ENCODE data around the gene CAVIN2. TPM values are rescaled to one million over a fixed set of nuclear protein-coding genes. Genes with fewer than 3 reads are reported as not detected.

CAVIN2 gene
- total and polyA plus RNA-seq, 2 donors: 4.3 to 8.2 TPM

DNA sequence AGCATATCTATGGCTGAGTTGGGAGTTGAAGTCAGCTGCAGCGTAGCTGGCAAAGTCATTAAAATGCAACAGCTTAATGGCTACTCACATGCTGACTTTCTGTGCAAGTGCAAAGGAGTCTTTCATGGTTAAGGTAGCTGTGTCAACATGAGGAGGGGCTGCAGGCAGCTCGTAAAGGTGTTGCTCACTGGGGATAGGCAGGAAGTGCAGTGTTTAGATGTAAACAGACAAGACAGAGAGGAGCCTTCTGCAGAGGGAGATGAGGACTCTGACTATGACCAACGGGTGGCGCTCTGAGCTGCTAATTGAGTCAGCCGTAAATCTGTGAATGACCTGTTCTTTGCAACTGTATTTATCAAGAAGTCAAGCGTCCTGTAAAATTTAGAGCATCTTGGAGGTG lies 22.3 kb upstream of the CAVIN2 start:
- 88% methylated on average over 6 of the region's 6 CpGs for WGBS
- Histone ChIP-seq H3K27ac (ENCODE audit: low read depth in 1 of 2, low read length in 1 of 2) (no peak overlapping the region), H3K9me3 (ENCODE audit: control insufficient read depth in 2 of 2, insufficient read depth in 1 of 2, low read length in 1 of 2) (no peaks in the 10 kb centered on the region), H3K4me3 (ENCODE audit: low read length in 2 of 2) (no peak overlapping the region), H3K27me3 (ENCODE audit: control insufficient read depth in 2 of 2, insufficient read depth in 1 of 2, low read length in 1 of 2) (no peaks in the 10 kb centered on the region), H3K36me3 (ENCODE audit: control insufficient read depth in 2 of 2, insufficient read depth in 2 of 2, low read length in 1 of 2) (no peaks in the 10 kb centered on the region), H3K4me1 (ENCODE audit: control insufficient read depth in 2 of 2, insufficient read depth in 2 of 2, low read length in 2 of 2) (no peaks in the 10 kb centered on the region)
- no peak for DNase-seq (ENCODE audit: low read depth in 6 of 9, low spot score in 9 of 9)

DNA sequence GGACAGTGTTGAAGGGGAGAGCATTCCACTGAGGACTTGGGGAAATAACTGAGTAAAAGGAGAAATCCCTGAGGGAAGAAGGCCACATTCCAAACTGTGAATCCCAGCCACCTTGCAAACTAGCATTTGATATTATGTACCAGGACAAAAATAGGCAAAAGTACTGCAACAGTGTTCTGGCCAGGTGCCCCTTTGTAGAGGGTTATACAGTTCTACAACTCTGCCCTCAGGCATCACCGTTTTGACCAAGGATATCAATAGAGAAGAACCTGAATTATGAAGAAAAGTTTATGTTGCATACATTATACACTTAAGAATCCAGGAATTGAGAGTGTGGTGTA lies 20.6 kb upstream of the CAVIN2 start:
- 88% methylated on average over 1 of the region's 1 CpG for WGBS

DNA sequence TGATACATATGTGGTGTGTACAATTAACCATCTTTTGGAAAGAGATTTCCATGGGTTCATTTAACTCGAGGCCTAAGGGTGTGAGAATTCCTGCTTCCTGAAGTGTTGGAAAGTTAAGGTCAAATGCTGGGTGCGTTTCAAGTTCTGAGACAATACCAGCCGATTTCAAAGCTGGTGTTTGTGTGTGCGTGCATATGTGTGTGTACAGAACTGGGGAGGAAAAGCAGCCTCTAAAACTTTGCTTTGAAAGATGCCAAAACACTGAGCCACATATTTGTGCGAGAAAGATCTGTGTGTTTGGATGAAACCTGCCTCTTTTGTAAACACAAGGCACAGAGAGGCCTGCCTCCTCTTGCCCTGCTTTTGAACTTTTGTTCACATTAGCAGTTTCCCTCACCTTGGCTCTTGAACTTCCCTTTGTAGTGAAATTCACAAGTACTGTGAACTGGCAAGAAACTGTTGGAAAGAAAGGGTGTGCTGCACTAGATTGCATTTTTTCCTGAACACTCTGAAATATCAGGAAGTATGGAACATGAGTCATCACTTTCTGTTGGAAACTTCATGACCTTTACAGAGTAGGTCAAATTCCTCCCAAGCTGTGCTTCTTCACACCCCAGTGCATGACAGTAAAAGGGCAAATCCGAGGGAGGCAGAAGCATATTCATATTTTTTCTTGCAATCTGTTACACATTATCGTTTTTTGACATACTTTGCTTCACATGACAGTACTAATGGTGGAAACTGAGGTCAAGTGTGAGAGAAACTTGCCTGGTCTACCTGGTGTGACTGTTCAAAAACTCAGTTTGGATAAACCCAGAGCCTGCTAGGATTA lies 20.0 kb upstream of the CAVIN2 start:
- Histone ChIP-seq H3K4me1 (ENCODE audit: control insufficient read depth in 2 of 2, insufficient read depth in 2 of 2, low read length in 2 of 2) (no peaks in the 10 kb centered on the region), H3K4me3 (ENCODE audit: low read length in 2 of 2) (no peak overlapping the region), H3K27ac (ENCODE audit: low read depth in 1 of 2, low read length in 1 of 2) (peak overlapping the region; percentile 4 to 37), H3K27me3 (ENCODE audit: control insufficient read depth in 2 of 2, insufficient read depth in 1 of 2, low read length in 1 of 2) (no peaks in the 10 kb centered on the region), H3K9me3 (ENCODE audit: control insufficient read depth in 2 of 2, insufficient read depth in 1 of 2, low read length in 1 of 2) (no peaks in the 10 kb centered on the region), H3K36me3 (ENCODE audit: control insufficient read depth in 2 of 2, insufficient read depth in 2 of 2, low read length in 1 of 2) (no peaks in the 10 kb centered on the region)
- 85% methylated on average over 7 of the region's 7 CpGs for WGBS
- peak in 1 of 9 donors; percentile 10 for DNase-seq (ENCODE audit: low read depth in 6 of 9, low spot score in 9 of 9)

More for the DNA sequence above, 20.6 kb upstream of the CAVIN2 start:
- no peak for DNase-seq (ENCODE audit: low read depth in 6 of 9, low spot score in 9 of 9)
- Histone ChIP-seq H3K27ac (ENCODE audit: low read depth in 1 of 2, low read length in 1 of 2) (no peak overlapping the region), H3K36me3 (ENCODE audit: control insufficient read depth in 2 of 2, insufficient read depth in 2 of 2, low read length in 1 of 2) (no peaks in the 10 kb centered on the region), H3K4me3 (ENCODE audit: low read length in 2 of 2) (no peak overlapping the region), H3K9me3 (ENCODE audit: control insufficient read depth in 2 of 2, insufficient read depth in 1 of 2, low read length in 1 of 2) (no peaks in the 10 kb centered on the region), H3K4me1 (ENCODE audit: control insufficient read depth in 2 of 2, insufficient read depth in 2 of 2, low read length in 2 of 2) (no peaks in the 10 kb centered on the region), H3K27me3 (ENCODE audit: control insufficient read depth in 2 of 2, insufficient read depth in 1 of 2, low read length in 1 of 2) (no peaks in the 10 kb centered on the region)

DNA sequence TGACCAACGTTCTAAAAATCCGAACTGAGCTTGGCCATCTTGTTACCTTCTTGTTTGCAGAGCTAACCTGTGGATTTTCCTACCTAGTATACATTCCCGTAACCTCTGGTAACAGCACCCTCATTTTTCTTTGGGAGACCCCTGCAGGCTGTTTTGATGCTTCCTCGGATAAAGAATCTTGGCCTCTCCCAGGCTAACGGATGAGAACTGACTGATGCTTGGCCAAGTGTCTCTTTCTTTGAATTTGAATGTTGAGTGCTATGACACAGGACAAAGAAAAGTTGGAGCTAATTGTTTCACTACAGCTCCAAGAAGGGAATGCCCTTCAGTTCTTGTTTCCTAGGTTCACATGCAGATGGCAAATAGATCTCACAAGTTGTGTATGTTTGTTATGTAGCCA lies 19.3 kb upstream of the CAVIN2 start:
- WGBS: 96% methylated on average over 5 of the region's 5 CpGs
- H3K4me1 ChIP-seq (ENCODE audit: control insufficient read depth in 2 of 2, insufficient read depth in 2 of 2, low read length in 2 of 2): no peaks in the 10 kb centered on the region
- H3K9me3 ChIP-seq (ENCODE audit: control insufficient read depth in 2 of 2, insufficient read depth in 1 of 2, low read length in 1 of 2): no peaks in the 10 kb centered on the region
- H3K36me3 ChIP-seq (ENCODE audit: control insufficient read depth in 2 of 2, insufficient read depth in 2 of 2, low read length in 1 of 2): no peaks in the 10 kb centered on the region
- H3K4me3 ChIP-seq (ENCODE audit: low read length in 2 of 2): no peak overlapping the region
- H3K27me3 ChIP-seq (ENCODE audit: control insufficient read depth in 2 of 2, insufficient read depth in 1 of 2, low read length in 1 of 2): no peaks in the 10 kb centered on the region
- DNase-seq (ENCODE audit: low read depth in 6 of 9, low spot score in 9 of 9): no peak
- no peak overlapping the region for H3K27ac ChIP-seq (ENCODE audit: low read depth in 1 of 2, low read length in 1 of 2)

DNA sequence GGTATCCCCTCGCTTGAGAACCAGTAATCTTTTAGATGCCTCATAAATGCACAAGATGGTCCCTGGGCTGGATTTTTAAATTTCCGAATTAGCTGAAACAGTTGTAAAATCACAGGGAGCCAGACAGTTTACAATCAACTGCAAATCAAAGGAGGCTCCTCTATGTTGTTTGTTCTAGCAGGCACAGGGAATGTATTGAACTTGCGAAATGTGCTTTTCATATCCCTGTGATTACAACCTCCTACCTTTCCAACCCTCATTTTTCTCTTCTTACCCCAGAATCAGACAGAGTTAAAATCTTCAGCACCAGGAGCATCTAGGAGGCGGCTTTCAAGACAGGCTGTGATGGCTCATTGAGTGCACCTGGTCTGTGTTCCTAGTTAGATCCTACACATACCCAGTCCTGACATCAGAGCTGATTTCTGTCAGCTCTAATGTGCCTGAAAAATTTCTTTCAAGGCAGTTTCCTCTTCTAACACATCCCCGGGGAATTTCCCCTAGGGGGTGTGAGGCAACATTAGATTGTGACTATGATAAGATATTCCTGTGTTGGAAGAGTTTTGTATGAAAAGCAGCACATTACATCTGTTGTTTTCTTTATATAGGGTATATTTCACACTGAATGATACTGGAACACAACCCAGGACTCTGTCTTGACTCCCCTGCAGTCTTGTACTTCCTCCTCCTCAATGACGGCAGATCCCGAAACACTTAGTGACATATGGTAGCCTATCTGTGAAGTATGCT lies 17.9 kb upstream of the CAVIN2 start:
- Histone ChIP-seq H3K27ac (ENCODE audit: low read depth in 1 of 2, low read length in 1 of 2) (no peak overlapping the region), H3K36me3 (ENCODE audit: control insufficient read depth in 2 of 2, insufficient read depth in 2 of 2, low read length in 1 of 2) (no peaks in the 10 kb centered on the region), H3K4me1 (ENCODE audit: control insufficient read depth in 2 of 2, insufficient read depth in 2 of 2, low read length in 2 of 2) (no peaks in the 10 kb centered on the region), H3K9me3 (ENCODE audit: control insufficient read depth in 2 of 2, insufficient read depth in 1 of 2, low read length in 1 of 2) (no peaks in the 10 kb centered on the region), H3K4me3 (ENCODE audit: low read length in 2 of 2) (no peak overlapping the region), H3K27me3 (ENCODE audit: control insufficient read depth in 2 of 2, insufficient read depth in 1 of 2, low read length in 1 of 2) (no peaks in the 10 kb centered on the region)
- DNase-seq (ENCODE audit: low read depth in 6 of 9, low spot score in 9 of 9): no peak
- WGBS: 93% methylated on average over 7 of the region's 7 CpGs

DNA sequence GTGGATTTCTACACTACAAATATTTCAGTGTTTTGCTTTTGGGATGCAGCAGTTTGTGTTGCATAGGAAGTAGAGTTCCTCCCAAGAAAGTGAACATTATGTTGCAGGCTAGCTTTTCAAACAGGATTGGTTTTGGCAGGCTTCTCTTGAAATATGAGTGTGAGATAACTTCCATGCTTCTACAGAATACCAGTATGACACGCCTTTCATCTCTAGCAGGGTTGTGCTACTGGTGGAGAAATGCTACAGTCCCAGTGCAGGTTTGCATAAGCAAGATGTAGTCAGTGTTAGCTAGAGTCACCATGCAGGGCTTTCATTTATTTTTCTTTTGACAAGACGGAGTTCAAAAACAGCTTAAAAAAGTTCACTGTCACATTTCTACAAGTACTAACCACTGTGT lies 17.1 kb upstream of the CAVIN2 start:
- Histone ChIP-seq H3K4me3 (ENCODE audit: low read length in 2 of 2) (no peak overlapping the region), H3K36me3 (ENCODE audit: control insufficient read depth in 2 of 2, insufficient read depth in 2 of 2, low read length in 1 of 2) (no peaks in the 10 kb centered on the region), H3K27me3 (ENCODE audit: control insufficient read depth in 2 of 2, insufficient read depth in 1 of 2, low read length in 1 of 2) (no peaks in the 10 kb centered on the region), H3K9me3 (ENCODE audit: control insufficient read depth in 2 of 2, insufficient read depth in 1 of 2, low read length in 1 of 2) (no peaks in the 10 kb centered on the region), H3K4me1 (ENCODE audit: control insufficient read depth in 2 of 2, insufficient read depth in 2 of 2, low read length in 2 of 2) (no peaks in the 10 kb centered on the region), H3K27ac (ENCODE audit: low read depth in 1 of 2, low read length in 1 of 2) (no peak overlapping the region)
- WGBS: 93% methylated on average over 2 of the region's 2 CpGs
- DNase-seq (ENCODE audit: low read depth in 6 of 9, low spot score in 9 of 9): no peak

DNA sequence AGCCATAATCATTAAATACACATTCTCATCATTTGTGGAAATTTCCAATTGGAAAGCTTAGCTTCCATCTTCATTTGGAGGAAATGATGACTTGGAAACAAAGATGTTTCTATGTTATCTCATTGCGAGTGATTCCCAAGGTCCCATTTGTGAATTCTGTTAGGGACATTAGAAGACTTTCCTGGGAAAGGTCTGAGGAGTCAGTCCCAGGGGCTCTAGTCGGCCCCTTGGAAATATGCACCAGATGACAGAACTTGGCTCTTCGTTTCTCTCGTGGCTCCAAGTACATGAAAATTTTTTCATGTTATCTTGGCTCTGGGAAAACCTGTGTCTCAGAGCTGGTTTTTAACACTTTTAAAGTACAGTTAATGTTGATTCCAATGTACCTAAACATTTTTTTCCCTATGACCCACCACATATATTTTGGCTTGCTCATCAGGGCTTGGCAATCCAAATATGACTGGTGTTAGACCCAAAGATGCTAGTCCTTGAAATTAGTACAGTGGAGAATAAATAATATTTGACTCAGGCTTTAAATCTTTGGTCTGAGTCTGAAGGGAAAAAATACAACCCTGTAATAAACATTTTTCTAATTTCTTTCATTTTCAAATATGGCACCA lies 15.4 kb upstream of the CAVIN2 start:
- Histone ChIP-seq H3K27ac (ENCODE audit: low read depth in 1 of 2, low read length in 1 of 2) (no peak overlapping the region), H3K9me3 (ENCODE audit: control insufficient read depth in 2 of 2, insufficient read depth in 1 of 2, low read length in 1 of 2) (no peaks in the 10 kb centered on the region), H3K27me3 (ENCODE audit: control insufficient read depth in 2 of 2, insufficient read depth in 1 of 2, low read length in 1 of 2) (no peaks in the 10 kb centered on the region), H3K4me3 (ENCODE audit: low read length in 2 of 2) (no peak overlapping the region), H3K36me3 (ENCODE audit: control insufficient read depth in 2 of 2, insufficient read depth in 2 of 2, low read length in 1 of 2) (no peaks in the 10 kb centered on the region), H3K4me1 (ENCODE audit: control insufficient read depth in 2 of 2, insufficient read depth in 2 of 2, low read length in 2 of 2) (no peaks in the 10 kb centered on the region)
- WGBS: 95% methylated on average over 4 of the region's 4 CpGs
- DNase-seq (ENCODE audit: low read depth in 6 of 9, low spot score in 9 of 9): no peak

DNA sequence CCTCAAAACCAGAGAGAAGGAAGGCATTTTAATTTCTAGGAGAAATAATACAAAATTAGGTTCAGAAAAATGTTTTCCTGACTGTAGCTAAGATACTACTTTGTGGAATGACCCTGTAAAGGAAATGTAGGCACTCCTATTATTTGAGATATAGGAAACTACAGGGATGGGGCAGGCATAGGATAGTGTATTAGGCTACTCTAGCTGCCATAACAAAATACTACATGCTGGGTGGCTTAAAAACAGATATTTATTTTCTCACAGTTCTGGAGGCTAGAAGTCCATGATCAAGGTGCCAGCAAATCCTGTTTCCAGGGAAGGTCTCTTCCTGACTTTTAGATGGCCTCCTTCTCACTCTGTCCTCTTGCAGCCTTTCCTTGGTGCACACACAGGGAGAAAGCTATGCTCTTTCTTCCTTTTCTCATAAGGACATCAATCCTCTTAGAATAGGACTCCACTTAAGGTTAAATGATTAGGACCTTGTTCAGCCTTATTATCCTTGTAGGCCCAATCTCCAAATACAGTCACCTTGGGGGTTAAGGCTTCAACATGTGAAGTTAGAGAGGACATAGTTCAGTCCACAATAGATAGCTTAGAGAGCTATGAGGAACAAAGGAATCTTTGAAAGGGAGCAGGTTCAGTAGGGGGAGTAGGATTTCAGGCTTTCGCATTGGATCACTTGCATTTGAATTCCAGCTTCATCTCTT lies 14.0 kb upstream of the CAVIN2 start:
- H3K4me1 ChIP-seq (ENCODE audit: control insufficient read depth in 2 of 2, insufficient read depth in 2 of 2, low read length in 2 of 2): no peaks in the 10 kb centered on the region
- H3K27ac ChIP-seq (ENCODE audit: low read depth in 1 of 2, low read length in 1 of 2): no peak overlapping the region
- WGBS: 100% methylated on average over 1 of the region's 1 CpG
- H3K36me3 ChIP-seq (ENCODE audit: control insufficient read depth in 2 of 2, insufficient read depth in 2 of 2, low read length in 1 of 2): no peaks in the 10 kb centered on the region
- no peaks in the 10 kb centered on the region for H3K27me3 ChIP-seq (ENCODE audit: control insufficient read depth in 2 of 2, insufficient read depth in 1 of 2, low read length in 1 of 2)
- DNase-seq (ENCODE audit: low read depth in 6 of 9, low spot score in 9 of 9): no peak
- no peaks in the 10 kb centered on the region for H3K9me3 ChIP-seq (ENCODE audit: control insufficient read depth in 2 of 2, insufficient read depth in 1 of 2, low read length in 1 of 2)
- H3K4me3 ChIP-seq (ENCODE audit: low read length in 2 of 2): no peak overlapping the region

DNA sequence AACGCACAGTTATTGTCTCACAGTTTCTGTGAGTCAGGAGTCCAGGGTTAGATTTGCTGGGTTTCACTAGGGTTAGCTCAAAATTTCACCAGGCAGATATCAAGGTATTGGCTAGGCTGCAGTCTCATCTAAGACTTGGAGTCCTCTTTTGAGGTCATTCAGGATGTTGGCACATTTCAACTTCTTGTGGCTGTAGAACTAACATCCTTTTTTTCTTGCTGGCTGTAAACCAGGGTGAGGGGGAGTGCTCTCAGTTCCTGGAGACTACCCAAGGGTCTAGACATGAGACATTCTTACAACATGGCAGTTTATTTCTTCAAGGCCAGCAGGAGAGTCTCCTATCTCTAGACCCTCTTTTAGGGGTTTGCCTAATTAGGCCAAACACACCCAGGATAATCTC lies 12.8 kb upstream of the CAVIN2 start:
- Histone ChIP-seq H3K4me1 (ENCODE audit: control insufficient read depth in 2 of 2, insufficient read depth in 2 of 2, low read length in 2 of 2) (no peaks in the 10 kb centered on the region), H3K36me3 (ENCODE audit: control insufficient read depth in 2 of 2, insufficient read depth in 2 of 2, low read length in 1 of 2) (no peaks in the 10 kb centered on the region), H3K4me3 (ENCODE audit: low read length in 2 of 2) (no peak overlapping the region), H3K9me3 (ENCODE audit: control insufficient read depth in 2 of 2, insufficient read depth in 1 of 2, low read length in 1 of 2) (no peaks in the 10 kb centered on the region), H3K27ac (ENCODE audit: low read depth in 1 of 2, low read length in 1 of 2) (no peak overlapping the region), H3K27me3 (ENCODE audit: control insufficient read depth in 2 of 2, insufficient read depth in 1 of 2, low read length in 1 of 2) (no peaks in the 10 kb centered on the region)
- WGBS: 99% methylated on average over 1 of the region's 1 CpG
- DNase-seq (ENCODE audit: low read depth in 6 of 9, low spot score in 9 of 9): no peak

All from thymus (tissue), 11 donors.